CD4-positive, alpha-beta memory T cell (primary cell): ENCODE data around the gene SENP5. TPM values are rescaled to one million over a fixed set of nuclear protein-coding genes. Genes with fewer than 3 reads are reported as not detected.
A peak's percentile ranks its signal among the peaks of the same experiment; 100 is the strongest.
"Not testable (repeated sequence)": the region's sequence is repeated elsewhere in the genome, so short reads cannot be mapped to it uniquely, and the experiment has no call there.

Experiments
- CTCF ChIA-PET: fragments of 350-600 bp; sonication (Branson Sonifier 250); formaldehyde crosslinking; loops from one replicate; lab custom pipeline; 2021; ENCODE audit warnings: inconsistent platforms; ENCODE audit not compliant: partially characterized antibody; lab: Charles Lee
- POLR2A ChIA-PET: fragments of 350-600 bp; sonication (Branson Sonifier 250); formaldehyde crosslinking; loops from one replicate; lab custom pipeline; 2021; ENCODE audit not compliant: partially characterized antibody; lab: Charles Lee
- DNase-seq, 5 donors: peaks; one replicate each; pipeline versions ENCODE4 v3.0.0 to v3.0.0-alpha.2; 2020 to 2022; ENCODE audit warnings: mixed read lengths in 1 of 5
- H3K27ac ChIP-seq: one replicate; pipeline ENCODE4 v1.7.0; 2013; ENCODE audit warnings: low read depth, low read length
- H3K27me3 ChIP-seq: 2 replicates; pipeline ENCODE4 v1.7.0; 2013; ENCODE audit warnings: mild to moderate bottlenecking, low read length, moderate library complexity; ENCODE audit not compliant: insufficient read depth
- H3K36me3 ChIP-seq: 2 replicates; pipeline ENCODE4 v1.7.0; 2013; ENCODE audit warnings: mild to moderate bottlenecking, low read length, moderate library complexity; ENCODE audit not compliant: insufficient read depth
- H3K4me1 ChIP-seq: 2 replicates; pipeline ENCODE4 v1.7.0; 2013; ENCODE audit warnings: mild to moderate bottlenecking, low read length, moderate library complexity; ENCODE audit not compliant: insufficient read depth
- H3K4me3 ChIP-seq, 2 donors: one replicate each; pipeline ENCODE4 v1.7.0; 2013; ENCODE audit warnings: low read length in 2 of 2, mild to moderate bottlenecking in 1 of 2
- H3K9me3 ChIP-seq, 2 donors: one replicate each; pipeline ENCODE4 v1.7.0; 2013; ENCODE audit warnings: low read length in 2 of 2, control low read depth in 1 of 2; ENCODE audit not compliant: control insufficient read depth in 1 of 2
- H3K27ac Mint-ChIP-seq, 7 donors: one replicate each; pipeline ENCODE4 v1.8.0; 2020 to 2021; ENCODE audit warnings: mixed read lengths in 7 of 7, mild to moderate bottlenecking in 6 of 7, inconsistent platforms in 3 of 7, moderate library complexity in 3 of 7
- H3K27me3 Mint-ChIP-seq, 2 donors: one replicate each; pipeline ENCODE4 v1.8.0; 2020 to 2021; ENCODE audit warnings: mixed read lengths in 2 of 2
- H3K36me3 Mint-ChIP-seq, 2 donors: one replicate each; pipeline ENCODE4 v1.8.0; 2020 to 2021; ENCODE audit warnings: mixed read lengths in 2 of 2, inconsistent platforms in 1 of 2, mild to moderate bottlenecking in 1 of 2
- H3K4me1 Mint-ChIP-seq, 4 donors: one replicate each; pipeline ENCODE4 v1.8.0; 2020 to 2021; ENCODE audit warnings: mixed read lengths in 4 of 4, mild to moderate bottlenecking in 1 of 4
- H3K4me3 Mint-ChIP-seq, 8 donors: one replicate each; pipeline ENCODE4 v1.8.0; 2020 to 2021; ENCODE audit warnings: mixed read lengths in 8 of 8, mild to moderate bottlenecking in 7 of 8, moderate library complexity in 6 of 8, inconsistent platforms in 3 of 8
- H3K9me3 Mint-ChIP-seq, 8 donors: one replicate each; pipeline ENCODE4 v1.8.0; 2020 to 2021; ENCODE audit warnings: mixed read lengths in 8 of 8, mild to moderate bottlenecking in 5 of 8, inconsistent platforms in 3 of 8, moderate library complexity in 1 of 8
- intact Hi-C: fragments of 100-400 bp; cut with micrococcal nuclease; formaldehyde crosslinking; loops from one replicate; pipeline ENCODE4 v1.15.1; 2023
- polyA plus RNA-seq, 2 donors: library from polyadenylated mRNA; unstranded; fragments of 300-500 nt; fragmentation: Illumina TruSeq; gene quantifications; one replicate each; pipeline ENCODE4 v1.2.3, GENCODE V29; 2021
- total RNA-seq, 2 experiments: library from RNA; stranded (reverse); gene quantifications; one replicate each; pipeline ENCODE4 v1.2.3, GENCODE V29; 2021

SENP5 gene, protein sequence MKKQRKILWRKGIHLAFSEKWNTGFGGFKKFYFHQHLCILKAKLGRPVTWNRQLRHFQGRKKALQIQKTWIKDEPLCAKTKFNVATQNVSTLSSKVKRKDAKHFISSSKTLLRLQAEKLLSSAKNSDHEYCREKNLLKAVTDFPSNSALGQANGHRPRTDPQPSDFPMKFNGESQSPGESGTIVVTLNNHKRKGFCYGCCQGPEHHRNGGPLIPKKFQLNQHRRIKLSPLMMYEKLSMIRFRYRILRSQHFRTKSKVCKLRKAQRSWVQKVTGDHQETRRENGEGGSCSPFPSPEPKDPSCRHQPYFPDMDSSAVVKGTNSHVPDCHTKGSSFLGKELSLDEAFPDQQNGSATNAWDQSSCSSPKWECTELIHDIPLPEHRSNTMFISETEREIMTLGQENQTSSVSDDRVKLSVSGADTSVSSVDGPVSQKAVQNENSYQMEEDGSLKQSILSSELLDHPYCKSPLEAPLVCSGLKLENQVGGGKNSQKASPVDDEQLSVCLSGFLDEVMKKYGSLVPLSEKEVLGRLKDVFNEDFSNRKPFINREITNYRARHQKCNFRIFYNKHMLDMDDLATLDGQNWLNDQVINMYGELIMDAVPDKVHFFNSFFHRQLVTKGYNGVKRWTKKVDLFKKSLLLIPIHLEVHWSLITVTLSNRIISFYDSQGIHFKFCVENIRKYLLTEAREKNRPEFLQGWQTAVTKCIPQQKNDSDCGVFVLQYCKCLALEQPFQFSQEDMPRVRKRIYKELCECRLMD
- total RNA-seq (10 to 100 TPM; 44.3 to 45.5 TPM), polyA plus RNA-seq (1 to 10 TPM; 4.9 to 9.7 TPM)

DNA sequence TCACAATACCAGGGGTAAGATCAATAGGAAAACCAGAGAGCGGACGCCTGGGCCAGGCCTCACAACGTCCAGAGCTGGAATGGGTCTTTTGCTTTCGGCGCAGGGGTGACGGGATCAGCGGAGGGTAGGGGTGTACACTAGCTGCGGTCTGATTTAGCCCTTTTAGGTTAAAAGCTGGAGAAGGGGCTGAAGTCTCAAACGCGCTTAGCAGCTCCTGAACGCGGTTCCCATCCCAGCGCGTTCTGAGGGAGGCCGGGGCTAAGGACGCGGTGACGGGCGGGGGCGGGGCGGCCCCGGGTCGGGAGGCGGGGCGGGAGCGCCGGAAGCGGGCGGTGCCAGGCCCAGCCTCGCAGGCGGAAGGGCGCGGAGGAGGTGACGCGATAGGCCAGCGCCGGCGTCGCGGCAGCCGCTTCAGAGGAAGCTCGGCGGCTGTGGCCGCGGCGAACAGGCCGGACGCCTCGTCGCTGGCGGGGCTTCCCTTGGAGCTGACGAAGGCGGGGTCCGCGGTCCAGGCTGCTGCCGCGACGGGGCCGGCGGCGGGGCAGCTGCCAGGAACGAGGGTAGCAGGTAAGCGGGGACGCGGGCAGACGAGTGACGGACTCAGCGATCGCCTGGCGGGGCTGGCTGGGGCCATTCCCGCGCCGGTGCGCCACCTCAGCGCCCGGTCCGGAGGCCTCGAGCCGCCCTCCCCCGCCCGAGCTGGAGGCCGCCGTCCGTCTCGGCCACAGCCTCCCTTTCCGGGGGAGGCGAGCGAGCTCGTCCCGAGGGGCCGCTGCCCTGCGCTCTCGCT is at the start of gene SENP5:
TSS of gene SENP5 (plus strand) at position 414 of the 790 bp plus-strand sequence. CDS start 17,262 bp downstream, outside the sequence.
- CTCF ChIA-PET = interaction anchor here (0.8 to 1.5 kb wide), 5 partner anchors 14 to 259 kb away, joined by 3 to 6 read pairs (median 3); partner anchors contain the start of gene NCBP2
- H3K36me3 Mint-ChIP-seq = peaks cover 0 to 16% of the 10 kb centered on the region in 2 donors
- peaks cover 18 to 38% (median 29%) of the 10 kb centered on the region in 4 donors for H3K4me1 Mint-ChIP-seq
- H3K27me3 Mint-ChIP-seq = no peaks in the 10 kb centered on the region
- peak within 1 kb of the TSS; percentile 95 to 98 (median 96) for H3K4me3 Mint-ChIP-seq
- H3K27ac ChIP-seq = peak within 1 kb of the TSS; percentile 85
- H3K4me3 ChIP-seq = peak within 1 kb of the TSS; percentile 48 to 73
- no peaks in the 10 kb centered on the region for H3K27me3 ChIP-seq
- H3K4me1 ChIP-seq = peaks cover 27% of the 10 kb centered on the region
- POLR2A ChIA-PET = interaction anchor here (0.6 to 3.9 kb wide), 17 partner anchors 8 to 305 kb away, joined by 3 to 99 read pairs (median 3); partner anchors contain the start of genes CEP19, FBXO45, MELTF and NCBP2
- DNase-seq = peak; percentile 84 to 88 (median 87)
- no peaks in the 10 kb centered on the region for H3K9me3 ChIP-seq
- peaks cover 4% of the 10 kb centered on the region for H3K36me3 ChIP-seq
- H3K9me3 Mint-ChIP-seq = peaks cover 0 to 2% (median 0%) of the 10 kb centered on the region in 8 donors
- intact Hi-C loops = loop anchor here (1.0 kb wide), 2 partner anchors 75 to 128 kb away; partner anchors contain the start of genes NCBP2 and PAK2
- peak within 1 kb of the TSS; percentile 90 to 98 (median 98) for H3K27ac Mint-ChIP-seq

DNA sequence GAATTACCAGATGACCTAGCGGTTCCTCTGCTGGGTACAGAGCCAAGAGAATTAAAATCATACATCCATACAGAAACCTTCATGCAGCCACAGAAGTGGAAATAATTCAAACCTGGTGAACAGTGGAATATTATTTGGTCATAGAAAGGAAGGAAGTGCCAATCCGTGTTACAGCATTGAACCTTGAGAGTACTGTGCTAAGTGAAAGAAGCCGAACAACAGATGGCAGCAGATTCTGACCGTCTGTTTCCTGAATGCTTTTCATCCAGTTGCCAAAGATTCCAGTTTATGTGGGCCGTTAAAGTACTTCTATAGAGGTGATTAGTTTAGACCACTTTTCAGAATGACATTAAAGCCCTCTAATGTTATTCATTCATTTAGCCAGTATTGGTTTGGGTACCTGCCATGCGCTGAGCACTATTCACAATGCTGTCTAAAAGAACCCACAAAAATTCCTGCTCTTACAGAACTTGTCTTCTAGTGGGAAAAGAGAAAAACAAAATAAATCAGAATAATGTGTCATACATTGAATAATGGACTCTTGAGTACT is 45.8 kb upstream of the SENP5 start:
- H3K27me3 Mint-ChIP-seq = no peaks in the 10 kb centered on the region
- peak overlapping the region in 1 of 7 donors; percentile 21 for H3K27ac Mint-ChIP-seq
- Histone ChIP-seq H3K9me3 (no peaks in the 10 kb centered on the region), H3K4me1 (no peaks in the 10 kb centered on the region), H3K36me3 (peaks cover 64% of the 10 kb centered on the region), H3K27ac (no peak overlapping the region), H3K4me3 (no peak overlapping the region), H3K27me3 (no peaks in the 10 kb centered on the region)
- H3K4me1 Mint-ChIP-seq = peaks cover 0 to 2% (median 0%) of the 10 kb centered on the region in 4 donors
- H3K9me3 Mint-ChIP-seq = peaks cover 0 to 2% (median 0%) of the 10 kb centered on the region in 8 donors
- ChIA-PET CTCF (interaction anchor here (1.1 kb wide), 1 partner anchor 16 kb away, joined by 3 read pairs; no protein-coding TSS in a partner anchor), POLR2A (no interaction called here)
- no peak for DNase-seq
- peaks cover 40 to 70% of the 10 kb centered on the region in 2 donors for H3K36me3 Mint-ChIP-seq
- H3K4me3 Mint-ChIP-seq = no peak overlapping the region
- intact Hi-C loops = no loop called here

DNA sequence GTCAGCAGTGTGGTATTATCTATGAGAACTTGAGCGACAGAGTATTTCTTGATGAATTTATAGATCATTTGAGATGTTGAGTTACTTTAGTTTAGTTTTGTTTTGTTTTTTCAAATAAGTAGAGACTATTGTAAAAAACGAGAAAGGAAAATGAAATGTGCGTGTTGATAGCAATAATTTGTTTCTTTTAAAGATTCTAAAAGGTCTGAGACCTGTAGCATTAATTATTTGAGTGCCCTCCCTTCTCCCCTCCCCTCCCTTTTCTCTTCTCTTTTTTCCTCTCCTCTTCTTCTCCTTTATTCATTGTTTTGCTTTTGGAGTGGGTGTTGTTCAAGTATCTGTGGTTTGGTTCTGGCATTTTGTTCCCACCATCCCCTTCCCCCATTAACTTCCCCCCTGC is 38.1 kb upstream of the SENP5 start:
- H3K9me3 ChIP-seq, H3K4me1 Mint-ChIP-seq, H3K4me1 ChIP-seq, H3K4me3 Mint-ChIP-seq, H3K4me3 ChIP-seq, H3K9me3 Mint-ChIP-seq, H3K27ac ChIP-seq, intact Hi-C loops, H3K27ac Mint-ChIP-seq, CTCF ChIA-PET, POLR2A ChIA-PET, H3K27me3 Mint-ChIP-seq, H3K27me3 ChIP-seq, DNase-seq: not testable (repeated sequence)
- peaks cover 9 to 48% of the 10 kb centered on the region in 2 donors for H3K36me3 Mint-ChIP-seq
- H3K36me3 ChIP-seq = peaks cover 28% of the 10 kb centered on the region

DNA sequence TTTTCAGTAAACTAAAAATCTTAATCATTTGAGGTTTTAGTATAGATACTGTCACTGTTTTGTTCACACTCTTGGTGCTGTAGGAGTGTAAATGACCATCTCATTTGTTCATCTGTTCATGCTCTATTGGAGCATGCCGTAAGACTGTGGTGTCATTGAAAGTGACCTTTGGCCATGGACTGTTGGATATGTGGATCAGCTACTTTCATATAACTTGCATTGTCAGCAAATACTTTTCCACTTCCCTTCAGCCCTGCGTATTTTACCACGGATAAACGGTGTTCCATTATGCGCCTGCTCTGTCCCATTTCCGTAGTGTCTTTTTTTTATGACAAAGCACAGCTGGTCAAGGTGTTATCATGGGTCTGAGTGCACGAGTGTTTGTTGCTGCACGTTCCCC is 32.6 kb upstream of the SENP5 start:
- Mint-ChIP-seq H3K36me3 (peaks cover 4 to 15% of the 10 kb centered on the region in 2 donors), H3K4me1 (no peaks in the 10 kb centered on the region), H3K4me3 (no peak overlapping the region), H3K27ac (no peak overlapping the region), H3K27me3 (no peaks in the 10 kb centered on the region), H3K9me3 (no peaks in the 10 kb centered on the region)
- no peak overlapping the region for H3K27ac ChIP-seq
- H3K9me3 ChIP-seq = no peaks in the 10 kb centered on the region
- no peak for DNase-seq
- H3K27me3 ChIP-seq = no peaks in the 10 kb centered on the region
- no peaks in the 10 kb centered on the region for H3K4me1 ChIP-seq
- CTCF ChIA-PET = interaction anchor here (1.4 to 5.7 kb wide), 3 partner anchors 86 to 136 kb away, joined by 3 to 51 read pairs (median 5); partner anchors contain the start of gene NCBP2
- peaks cover 10% of the 10 kb centered on the region for H3K36me3 ChIP-seq
- POLR2A ChIA-PET = no interaction called here
- no peak overlapping the region for H3K4me3 ChIP-seq
- intact Hi-C loops = no loop called here

DNA sequence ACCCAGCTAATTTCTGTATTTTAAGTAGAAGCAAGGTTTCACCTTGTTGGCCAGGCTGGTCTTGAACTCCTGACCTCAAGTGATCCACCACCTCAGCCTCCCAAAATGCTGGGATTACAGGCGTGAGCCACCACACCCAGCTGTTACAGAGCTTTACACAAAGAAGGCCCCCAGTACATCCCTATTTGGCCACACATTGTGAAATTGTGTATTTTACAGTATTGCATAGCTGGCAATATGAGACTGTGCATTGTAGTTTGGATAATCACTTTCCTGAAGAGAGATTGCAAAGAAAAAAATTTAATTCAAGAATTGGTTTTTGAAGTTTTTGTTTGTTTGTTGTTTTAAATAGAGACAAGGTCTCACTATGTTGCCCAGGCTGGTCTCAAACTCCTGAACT is 31.1 kb upstream of the SENP5 start:
- not testable (repeated sequence) for H3K4me1 Mint-ChIP-seq, H3K27me3 Mint-ChIP-seq, H3K9me3 Mint-ChIP-seq, H3K36me3 Mint-ChIP-seq, H3K27me3 ChIP-seq, H3K9me3 ChIP-seq, H3K36me3 ChIP-seq, H3K4me3 Mint-ChIP-seq, H3K4me1 ChIP-seq, H3K27ac ChIP-seq, DNase-seq, H3K4me3 ChIP-seq
- H3K27ac Mint-ChIP-seq = peak overlapping the region in 1 of 7 donors; percentile 29
- ChIA-PET CTCF (interaction anchor here (1.2 to 5.7 kb wide), 5 partner anchors 14 to 134 kb away, joined by 3 to 51 read pairs (median 4); partner anchors contain the start of gene NCBP2), POLR2A (interaction anchor here (1.8 kb wide), 1 partner anchor 31 kb away, joined by 5 read pairs; the partner anchor contains the start of gene SENP5)
- intact Hi-C loops = loop anchor here (1.0 kb wide), 1 partner anchor 351 kb away; no protein-coding TSS in a partner anchor

DNA sequence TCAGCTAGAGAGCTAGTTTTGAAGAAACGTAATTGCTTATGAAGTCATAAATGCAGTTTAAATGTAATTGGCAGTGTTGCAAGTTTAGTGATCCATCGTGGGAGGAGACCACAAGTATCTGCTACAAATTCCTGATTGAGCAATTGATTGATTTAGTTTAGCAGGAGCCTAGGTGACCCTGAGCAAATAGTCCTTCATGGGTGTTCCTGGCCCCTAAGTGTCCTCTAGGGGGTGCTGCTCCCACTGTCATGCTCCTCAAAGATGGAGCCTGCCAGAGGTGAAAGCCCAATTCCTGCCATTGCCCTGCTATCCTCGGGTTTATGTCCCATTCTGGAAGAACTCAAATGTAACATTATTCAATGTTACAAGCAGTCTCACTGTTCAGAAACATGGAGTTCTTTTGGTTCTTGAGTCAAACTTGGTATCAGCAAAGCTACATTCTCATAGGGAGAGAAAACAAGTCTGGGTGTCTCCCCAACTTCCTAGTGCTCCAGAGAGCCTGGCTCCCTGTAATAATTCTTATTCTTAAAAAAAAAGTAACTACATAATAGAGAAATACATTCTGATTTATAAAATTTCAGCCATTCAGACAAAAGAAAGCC is 29.8 kb upstream of the SENP5 start:
- H3K4me3 ChIP-seq = no peak overlapping the region
- H3K4me3 Mint-ChIP-seq = no peak overlapping the region
- no peaks in the 10 kb centered on the region for H3K27me3 ChIP-seq
- H3K36me3 Mint-ChIP-seq = no peaks in the 10 kb centered on the region
- H3K36me3 ChIP-seq = peaks cover under 1% of the 10 kb centered on the region
- H3K4me1 ChIP-seq = no peaks in the 10 kb centered on the region
- no peaks in the 10 kb centered on the region for H3K9me3 ChIP-seq
- H3K27ac ChIP-seq = no peak overlapping the region
- peak; percentile 67 to 73 (median 70) for DNase-seq
- CTCF ChIA-PET = interaction anchor here (0.5 to 5.7 kb wide), 19 partner anchors 12 to 364 kb away, joined by 3 to 51 read pairs (median 3); partner anchors contain the start of gene SENP5
- H3K27ac Mint-ChIP-seq = peak overlapping the region in 2 of 7 donors; percentile 22 to 27
- peaks cover 0 to 1% of the 10 kb centered on the region in 2 donors for H3K27me3 Mint-ChIP-seq
- no peaks in the 10 kb centered on the region for H3K9me3 Mint-ChIP-seq
- no peaks in the 10 kb centered on the region for H3K4me1 Mint-ChIP-seq
- POLR2A ChIA-PET = interaction anchor here (1.3 to 1.8 kb wide), 3 partner anchors 30 to 132 kb away, joined by 3 to 6 read pairs (median 5); partner anchors contain the start of genes NCBP2 and SENP5
- intact Hi-C loops = loop anchor here (1.0 kb wide), 3 partner anchors 104 to 349 kb away; partner anchors contain the start of gene NCBP2
